Measurements from ENCODE around the gene LACTBL1. TPM values are rescaled to one million over a fixed set of nuclear protein-coding genes. Genes with fewer than 3 reads are reported as not detected.

Gene LACTBL1
- total RNA-seq, 1 donor: not detected

GRCh38 chr1:22922640-22923039 is 50.0 kb downstream of the LACTBL1 start:
- peak; percentile 27 for DNase-seq (ENCODE audit: low read depth)
- TF ChIP-seq, protein P1, sequence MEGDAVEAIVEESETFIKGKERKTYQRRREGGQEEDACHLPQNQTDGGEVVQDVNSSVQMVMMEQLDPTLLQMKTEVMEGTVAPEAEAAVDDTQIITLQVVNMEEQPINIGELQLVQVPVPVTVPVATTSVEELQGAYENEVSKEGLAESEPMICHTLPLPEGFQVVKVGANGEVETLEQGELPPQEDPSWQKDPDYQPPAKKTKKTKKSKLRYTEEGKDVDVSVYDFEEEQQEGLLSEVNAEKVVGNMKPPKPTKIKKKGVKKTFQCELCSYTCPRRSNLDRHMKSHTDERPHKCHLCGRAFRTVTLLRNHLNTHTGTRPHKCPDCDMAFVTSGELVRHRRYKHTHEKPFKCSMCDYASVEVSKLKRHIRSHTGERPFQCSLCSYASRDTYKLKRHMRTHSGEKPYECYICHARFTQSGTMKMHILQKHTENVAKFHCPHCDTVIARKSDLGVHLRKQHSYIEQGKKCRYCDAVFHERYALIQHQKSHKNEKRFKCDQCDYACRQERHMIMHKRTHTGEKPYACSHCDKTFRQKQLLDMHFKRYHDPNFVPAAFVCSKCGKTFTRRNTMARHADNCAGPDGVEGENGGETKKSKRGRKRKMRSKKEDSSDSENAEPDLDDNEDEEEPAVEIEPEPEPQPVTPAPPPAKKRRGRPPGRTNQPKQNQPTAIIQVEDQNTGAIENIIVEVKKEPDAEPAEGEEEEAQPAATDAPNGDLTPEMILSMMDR (IDR thresholded peaks at IDR 0.05; ENCODE audit: insufficient read depth, low read length): no peak
- no peak overlapping the region for H3K4me3 ChIP-seq (ENCODE audit: low read depth, low read length)

DNA sequence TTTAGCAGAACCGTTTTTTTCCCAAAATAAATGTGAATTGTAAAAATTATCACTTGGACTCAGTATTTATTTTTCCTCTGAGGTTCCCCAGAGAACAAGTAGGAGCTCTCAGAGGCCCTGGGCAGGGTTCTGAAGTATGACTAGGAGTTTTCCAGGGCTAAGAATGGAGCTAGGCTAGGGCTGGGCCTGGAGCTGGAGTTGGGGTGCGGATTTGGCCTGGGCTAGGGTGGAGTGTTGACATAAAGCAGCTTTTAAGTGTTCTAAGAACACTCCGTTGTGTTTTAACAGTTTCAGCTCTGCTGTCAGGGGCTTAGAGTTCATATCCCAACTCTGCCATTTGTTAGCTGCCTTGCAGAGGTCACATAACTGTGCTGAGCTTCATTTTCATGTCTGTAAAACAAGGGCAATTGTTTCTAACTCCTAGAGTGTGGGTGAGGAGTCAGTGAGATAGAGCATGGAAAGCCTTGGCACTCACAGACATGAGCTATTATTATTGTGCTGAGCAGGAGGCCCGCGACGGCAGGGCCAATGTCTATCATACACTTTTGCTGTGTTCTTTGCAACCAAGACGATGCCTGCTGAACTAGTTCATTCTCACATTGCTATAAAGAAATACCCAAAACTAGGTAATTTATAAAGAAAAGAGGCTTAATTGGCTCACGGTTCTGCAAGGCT is 51.1 kb downstream of the LACTBL1 start:
- no peak for DNase-seq (ENCODE audit: low read depth)
- no peak overlapping the region for H3K4me3 ChIP-seq (ENCODE audit: low read depth, low read length)
- TF ChIP-seq, protein P1 (IDR thresholded peaks at IDR 0.05; ENCODE audit: insufficient read depth, low read length): no peak

- no peak for DNase-seq (ENCODE audit: low read depth)
- TF ChIP-seq, protein P1 (IDR thresholded peaks at IDR 0.05; ENCODE audit: insufficient read depth, low read length): no peak
- no peak overlapping the region for H3K4me3 ChIP-seq (ENCODE audit: low read depth, low read length)
Observed at GRCh38 chr1:22920734-22921451, 51.8 kb downstream of the LACTBL1 start.

- TF ChIP-seq, protein P1 (IDR thresholded peaks at IDR 0.05; ENCODE audit: insufficient read depth, low read length): no peak
- H3K4me3 ChIP-seq (ENCODE audit: low read depth, low read length): no peak overlapping the region
- no peak for DNase-seq (ENCODE audit: low read depth)
Observed at GRCh38 chr1:22920026-22920733, 52.5 kb downstream of the LACTBL1 start.

DNA sequence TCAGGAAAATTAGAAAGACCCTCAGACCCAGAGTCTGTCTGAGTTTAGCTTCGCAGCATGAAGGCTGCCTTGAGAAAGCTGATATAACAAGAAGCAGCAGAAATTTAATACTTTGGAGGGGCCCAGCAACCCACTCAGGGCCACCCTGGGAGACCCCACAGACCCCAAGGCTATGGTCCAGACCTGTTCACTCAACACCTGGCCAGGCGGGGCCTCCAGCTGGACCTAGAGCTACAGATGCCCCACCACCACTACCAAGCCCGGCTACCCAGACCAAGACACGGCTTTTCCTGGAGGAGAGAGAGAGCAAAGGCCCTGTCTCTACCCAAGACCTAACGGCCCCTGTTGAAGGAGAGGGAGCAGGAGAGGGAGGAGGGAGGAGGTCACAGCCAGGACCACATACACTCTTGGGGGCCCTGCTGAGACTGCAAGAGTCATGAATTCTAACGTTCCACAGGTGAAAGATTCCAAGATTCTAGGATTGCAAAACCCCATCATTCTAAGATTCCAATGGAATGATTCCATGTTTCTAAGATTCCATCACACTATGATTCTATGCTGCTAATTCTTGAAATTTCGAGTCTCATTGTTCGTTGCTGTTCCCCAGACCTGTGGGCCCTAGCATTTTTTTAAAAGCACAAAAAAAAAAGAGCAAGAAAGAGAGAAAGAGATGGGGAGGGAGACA is 53.2 kb downstream of the LACTBL1 start:
- TF ChIP-seq, protein P1 (IDR thresholded peaks at IDR 0.05; ENCODE audit: insufficient read depth, low read length): no peak
- H3K4me3 ChIP-seq (ENCODE audit: low read depth, low read length): no peak overlapping the region
- DNase-seq (ENCODE audit: low read depth): peak; percentile 57

DNA sequence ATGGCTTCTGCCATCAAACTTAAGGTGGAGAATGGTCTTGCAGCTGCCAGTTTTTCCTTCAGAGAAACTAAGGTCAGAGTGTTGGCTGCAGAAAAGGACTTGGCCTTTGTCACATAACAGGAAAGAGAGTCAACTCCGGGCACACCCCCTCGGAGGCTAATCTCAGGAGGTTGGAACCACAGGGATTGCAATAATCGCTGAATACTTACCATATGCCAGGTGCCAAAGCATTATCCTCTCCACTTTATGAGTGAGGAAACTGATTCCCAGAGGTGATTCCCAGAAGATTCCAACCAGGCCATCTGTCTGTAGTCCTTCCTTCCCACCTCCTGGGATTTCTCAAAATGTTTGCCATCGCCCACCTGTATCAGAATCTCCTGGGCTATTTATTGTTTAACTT is 54.0 kb downstream of the LACTBL1 start:
- no peak for DNase-seq (ENCODE audit: low read depth)
- TF ChIP-seq, protein P1 (IDR thresholded peaks at IDR 0.05; ENCODE audit: insufficient read depth, low read length): no peak
- no peak overlapping the region for H3K4me3 ChIP-seq (ENCODE audit: low read depth, low read length)

Measured in fibroblast of the aortic adventitia (primary cell).